Measurements from ENCODE around the gene PEMT.
A peak's percentile ranks its signal among the peaks of the same experiment; 100 is the strongest.

The PEMT gene

DNA sequence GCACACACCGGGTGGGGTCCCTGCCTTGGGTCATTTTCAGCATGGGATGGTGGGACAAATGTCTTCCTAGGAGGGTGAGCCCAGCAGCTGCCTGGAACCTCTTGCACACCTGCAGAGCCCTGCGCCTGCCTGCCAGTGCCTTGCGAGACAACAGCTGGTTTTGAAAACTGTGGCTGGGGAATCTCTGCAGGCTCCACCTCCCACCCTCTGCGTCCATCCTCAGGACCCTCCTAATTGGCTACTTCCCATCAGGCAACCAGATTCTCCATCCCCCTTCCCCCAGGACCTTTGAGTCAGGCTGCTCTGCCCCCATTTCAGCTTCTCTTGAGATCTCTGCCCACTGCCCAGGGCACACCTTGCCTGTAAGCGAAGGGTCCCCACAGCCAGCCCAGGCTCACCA is 26.6 kb downstream of the PEMT start:
- Histone ChIP-seq H3K9ac (no peak overlapping the region), H3K36me3 (no peaks in the 10 kb centered on the region), H3K27ac (peak overlapping the region; percentile 89), H3K27me3 (no peaks in the 10 kb centered on the region), H3K4me1 (peaks cover 100% of the 10 kb centered on the region), H3K4me2 (peak overlapping the region; percentile 89), H4K20me1 (0 out of 2 replicates have a peak, but pooled peaks cover 2% of the 10 kb centered on the region), H3K9me3 (no peaks in the 10 kb centered on the region), H3K4me3 (no peak overlapping the region)
- TF ChIP-seq Cebpa-rat (IDR thresholded peaks at IDR 0.05): no peak

DNA sequence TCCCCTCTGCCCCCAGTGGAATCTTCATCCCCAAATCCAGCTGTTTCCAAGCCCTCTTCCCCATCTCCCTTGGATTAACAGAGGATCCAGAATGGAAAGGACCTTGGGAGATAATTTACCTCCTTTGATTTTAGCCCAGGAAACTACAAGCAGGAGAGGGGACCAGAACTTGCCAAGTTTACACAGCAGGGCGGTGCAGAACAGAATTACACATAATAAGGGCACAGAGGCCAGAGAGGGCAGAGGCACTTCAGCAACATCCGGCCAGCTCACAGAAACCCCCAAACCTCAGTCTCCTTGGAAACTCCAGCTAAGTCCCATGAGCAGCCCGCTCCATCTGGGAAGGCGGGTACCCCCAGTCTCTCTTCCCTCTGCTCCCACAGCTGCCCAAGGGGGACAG is 27.2 kb downstream of the PEMT start:
- no peaks in the 10 kb centered on the region for H4K20me1 ChIP-seq
- no peaks in the 10 kb centered on the region for H3K27me3 ChIP-seq
- peak overlapping the region; percentile 89 for H3K4me2 ChIP-seq
- H3K4me1 ChIP-seq: peaks cover 100% of the 10 kb centered on the region
- H3K9ac ChIP-seq: no peak overlapping the region
- no peaks in the 10 kb centered on the region for H3K9me3 ChIP-seq
- no peak overlapping the region for H3K4me3 ChIP-seq
- H3K36me3 ChIP-seq: no peaks in the 10 kb centered on the region
- H3K27ac ChIP-seq: peak overlapping the region; percentile 89; the same call in 1 of the 2 replicates
- TF ChIP-seq Cebpa-rat (IDR thresholded peaks at IDR 0.05): no peak

DNA sequence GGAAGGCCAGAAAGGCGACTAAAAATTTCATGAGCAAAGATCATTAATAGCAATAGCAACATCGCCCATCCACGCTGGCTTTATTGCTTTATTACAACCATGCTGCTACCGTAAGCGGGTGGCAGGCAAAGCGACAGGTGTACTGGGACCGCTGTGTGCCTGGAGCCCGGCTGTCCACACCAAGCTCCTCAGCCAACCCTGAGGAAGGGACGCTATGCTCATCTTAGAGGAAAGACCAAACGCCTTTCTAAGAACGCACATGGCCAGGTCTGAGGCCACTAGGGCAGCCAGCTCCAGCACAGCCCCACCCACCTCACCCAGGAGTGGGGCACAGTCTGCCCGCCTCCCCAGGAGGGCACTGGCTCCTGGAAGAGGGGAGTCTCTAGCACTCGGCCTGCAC is 28.0 kb downstream of the PEMT start:
- Histone ChIP-seq H4K20me1 (no peaks in the 10 kb centered on the region), H3K9ac (no peak overlapping the region), H3K4me3 (no peak overlapping the region), H3K4me1 (peaks cover 100% of the 10 kb centered on the region), H3K27ac (peak overlapping the region; percentile 89), H3K9me3 (no peaks in the 10 kb centered on the region), H3K27me3 (no peaks in the 10 kb centered on the region), H3K36me3 (no peaks in the 10 kb centered on the region), H3K4me2 (peak overlapping the region; percentile 89)
- TF ChIP-seq Cebpa-rat (IDR thresholded peaks at IDR 0.05): no peak

DNA sequence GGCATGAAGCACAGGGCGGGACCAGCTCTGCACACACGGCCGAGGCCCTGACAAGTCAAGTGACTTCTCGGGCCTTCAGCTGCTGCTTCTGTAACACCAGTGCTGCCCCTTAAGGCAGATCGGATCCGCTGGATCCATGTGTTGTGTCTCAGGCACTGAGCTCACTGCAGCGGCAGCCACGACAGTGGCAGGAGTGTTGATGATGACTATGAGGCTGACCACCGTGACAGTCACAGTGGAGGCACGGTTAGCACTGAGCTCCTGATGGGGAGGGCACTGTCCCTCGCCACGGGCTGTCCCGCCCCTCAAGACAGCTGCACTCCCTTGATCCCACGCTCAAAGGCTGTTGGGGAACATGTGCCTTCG is 29.4 kb downstream of the PEMT start:
- Histone ChIP-seq H4K20me1 (no peaks in the 10 kb centered on the region), H3K4me2 (peak overlapping the region; percentile 89), H3K9me3 (no peaks in the 10 kb centered on the region), H3K4me1 (peaks cover 100% of the 10 kb centered on the region), H3K27ac (peak overlapping the region; percentile 89), H3K27me3 (no peaks in the 10 kb centered on the region), H3K36me3 (no peaks in the 10 kb centered on the region), H3K9ac (peak overlapping the region; percentile 73), H3K4me3 (peak overlapping the region; percentile 43)
- no peak for TF ChIP-seq Cebpa-rat (IDR thresholded peaks at IDR 0.05)

DNA sequence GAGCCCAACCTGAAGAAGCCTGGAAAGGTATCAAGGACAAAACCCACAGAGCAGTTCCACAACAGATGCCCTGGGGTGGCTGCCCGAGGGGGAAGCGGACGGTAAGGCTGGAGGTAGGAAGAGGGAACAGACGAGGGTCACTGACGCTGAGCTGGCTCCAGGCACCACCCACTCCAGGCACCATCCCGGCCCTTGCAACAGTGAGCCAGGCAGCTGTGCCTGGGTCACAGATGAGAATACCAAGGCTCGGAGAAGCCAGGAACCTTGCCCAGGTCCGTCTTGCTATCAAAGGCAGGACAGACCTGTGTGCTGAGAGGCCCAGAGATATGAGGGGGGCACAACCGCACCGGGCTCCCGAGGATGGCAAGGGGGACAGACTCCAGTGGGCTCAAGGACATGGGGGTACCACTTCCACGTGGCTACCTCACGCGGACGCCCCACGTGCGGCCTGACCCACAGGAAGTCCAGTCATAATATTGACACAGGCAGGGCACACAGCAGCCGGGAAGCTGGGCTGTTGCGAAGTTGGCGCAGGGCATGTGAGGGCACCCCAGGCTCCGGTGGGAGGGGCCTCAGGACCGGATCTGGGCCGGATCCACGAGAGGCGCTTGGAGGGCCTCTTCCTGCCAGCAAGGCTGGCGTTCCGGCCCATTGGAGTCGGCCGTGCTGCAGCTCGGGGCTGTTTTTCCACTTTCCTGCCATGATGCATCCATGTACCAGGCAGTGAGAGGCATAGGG is 29.9 kb downstream of the PEMT start:
- H3K4me3 ChIP-seq: peak overlapping the region; percentile 43
- peak overlapping the region; percentile 89 for H3K4me2 ChIP-seq
- TF ChIP-seq Cebpa-rat (IDR thresholded peaks at IDR 0.05): no peak
- no peaks in the 10 kb centered on the region for H3K9me3 ChIP-seq
- no peaks in the 10 kb centered on the region for H3K36me3 ChIP-seq
- peaks cover 100% of the 10 kb centered on the region for H3K4me1 ChIP-seq
- H3K27ac ChIP-seq: peak overlapping the region; percentile 89
- no peaks in the 10 kb centered on the region for H3K27me3 ChIP-seq
- no peaks in the 10 kb centered on the region for H4K20me1 ChIP-seq
- peak overlapping the region; percentile 73 for H3K9ac ChIP-seq

DNA sequence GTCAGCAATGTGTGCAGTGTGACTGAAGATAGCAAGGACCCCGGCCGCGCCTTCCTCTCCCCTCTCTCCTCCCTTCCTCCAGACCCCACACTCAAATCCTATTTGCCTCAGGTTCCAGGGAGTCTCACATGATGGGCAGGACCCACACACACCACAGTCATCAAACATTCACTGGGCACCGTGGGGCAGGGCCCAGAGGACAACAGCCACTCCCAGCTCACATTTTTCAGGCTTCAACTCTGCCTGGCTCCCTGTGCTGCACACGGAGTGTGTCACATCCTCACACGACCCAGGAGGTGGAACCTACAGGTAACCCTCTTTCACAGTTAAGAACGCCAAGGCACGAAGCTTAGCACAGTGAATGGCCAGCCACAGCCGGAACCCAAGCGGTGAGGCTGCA is 30.5 kb downstream of the PEMT start:
- Histone ChIP-seq H3K9me3 (no peaks in the 10 kb centered on the region), H3K27me3 (no peaks in the 10 kb centered on the region), H3K36me3 (no peaks in the 10 kb centered on the region), H3K9ac (peak overlapping the region; percentile 73), H4K20me1 (no peaks in the 10 kb centered on the region), H3K4me2 (peak overlapping the region; percentile 89), H3K4me3 (no peak overlapping the region), H3K27ac (peak overlapping the region; percentile 89), H3K4me1 (peaks cover 100% of the 10 kb centered on the region)
- no peak for TF ChIP-seq Cebpa-rat (IDR thresholded peaks at IDR 0.05)

DNA sequence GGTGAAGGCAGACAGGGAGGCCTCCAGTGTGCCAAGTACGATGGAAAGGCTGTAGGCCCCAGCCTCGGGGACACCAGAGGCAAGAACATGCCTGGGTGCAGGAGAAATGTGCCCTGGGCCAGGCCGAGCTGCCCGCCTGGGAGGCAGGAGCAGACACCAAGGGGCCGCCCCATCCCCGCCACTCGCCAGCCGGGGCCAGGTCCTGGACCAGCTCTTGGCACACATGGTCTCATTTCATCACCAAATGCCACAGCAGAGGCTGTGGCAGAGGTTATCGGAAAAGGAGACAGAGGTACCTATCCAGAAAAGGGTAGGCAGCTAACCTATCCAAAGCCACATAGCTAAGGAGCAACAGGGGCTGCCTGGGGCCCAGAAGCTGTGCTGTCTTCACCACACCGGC is 31.3 kb downstream of the PEMT start:
- peak overlapping the region; percentile 89 for H3K27ac ChIP-seq
- peaks cover 100% of the 10 kb centered on the region for H3K4me1 ChIP-seq

DNA sequence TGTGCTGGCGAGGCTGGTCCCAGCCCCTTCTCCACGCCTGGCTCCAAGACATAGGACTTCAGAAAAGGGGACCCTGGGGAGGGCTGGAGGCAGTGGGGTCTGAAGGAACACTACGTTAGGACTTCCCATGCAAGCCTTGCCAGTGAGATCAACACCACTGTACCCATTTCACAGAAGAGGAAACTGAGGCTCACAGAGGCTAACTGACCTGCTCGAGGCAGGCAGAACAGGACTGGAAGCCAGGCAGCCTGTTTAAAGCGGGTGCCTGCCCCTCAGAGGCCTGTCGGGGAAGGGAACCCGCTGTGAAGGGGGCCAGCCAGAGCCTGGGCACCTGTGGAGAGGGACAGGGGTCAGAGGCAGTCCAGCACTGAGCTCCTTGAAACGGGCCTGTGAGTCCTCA is 32.3 kb downstream of the PEMT start:
- H3K27ac ChIP-seq: peak overlapping the region; percentile 89

More for the DNA sequence above, 31.3 kb downstream of the PEMT start:
- Histone ChIP-seq H3K4me3 (no peak overlapping the region), H3K9ac (peak overlapping the region; percentile 38; the same call in 1 of the 2 replicates), H3K36me3 (no peaks in the 10 kb centered on the region), H3K9me3 (no peaks in the 10 kb centered on the region), H4K20me1 (no peaks in the 10 kb centered on the region), H3K27me3 (no peaks in the 10 kb centered on the region), H3K4me2 (peak overlapping the region; percentile 89)
- TF ChIP-seq Cebpa-rat (IDR thresholded peaks at IDR 0.05): no peak

DNA sequence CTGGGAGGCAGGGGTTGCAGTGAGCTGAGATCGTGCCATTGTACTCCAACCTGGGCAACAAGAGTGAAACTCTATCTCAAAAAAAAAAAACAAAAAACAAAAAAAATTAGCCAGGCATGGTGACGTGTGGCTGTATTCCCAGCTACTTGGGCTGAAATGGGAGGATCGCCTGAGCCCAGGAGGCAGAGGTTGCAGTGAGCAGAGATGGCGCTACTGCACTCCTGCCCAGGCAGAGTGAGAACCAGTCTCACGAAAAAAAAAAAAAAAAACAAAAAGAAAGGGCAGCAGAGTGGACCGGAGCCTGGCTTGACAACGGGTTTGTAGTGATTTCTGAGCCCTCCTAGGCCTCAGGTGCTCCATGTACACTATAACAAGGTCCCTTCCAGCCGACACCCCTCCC is 33.1 kb downstream of the PEMT start:
- H3K27ac ChIP-seq: peak overlapping the region; percentile 89

More for the DNA sequence above, 32.3 kb downstream of the PEMT start:
- H3K27me3 ChIP-seq: no peaks in the 10 kb centered on the region
- H3K9ac ChIP-seq: peak overlapping the region; percentile 38; the same call in 1 of the 2 replicates
- H3K4me1 ChIP-seq: peaks cover 100% of the 10 kb centered on the region
- no peaks in the 10 kb centered on the region for H4K20me1 ChIP-seq
- no peaks in the 10 kb centered on the region for H3K36me3 ChIP-seq
- no peaks in the 10 kb centered on the region for H3K9me3 ChIP-seq
- no peak overlapping the region for H3K4me3 ChIP-seq
- peak overlapping the region; percentile 89 for H3K4me2 ChIP-seq
- TF ChIP-seq Cebpa-rat (IDR thresholded peaks at IDR 0.05): no peak

DNA sequence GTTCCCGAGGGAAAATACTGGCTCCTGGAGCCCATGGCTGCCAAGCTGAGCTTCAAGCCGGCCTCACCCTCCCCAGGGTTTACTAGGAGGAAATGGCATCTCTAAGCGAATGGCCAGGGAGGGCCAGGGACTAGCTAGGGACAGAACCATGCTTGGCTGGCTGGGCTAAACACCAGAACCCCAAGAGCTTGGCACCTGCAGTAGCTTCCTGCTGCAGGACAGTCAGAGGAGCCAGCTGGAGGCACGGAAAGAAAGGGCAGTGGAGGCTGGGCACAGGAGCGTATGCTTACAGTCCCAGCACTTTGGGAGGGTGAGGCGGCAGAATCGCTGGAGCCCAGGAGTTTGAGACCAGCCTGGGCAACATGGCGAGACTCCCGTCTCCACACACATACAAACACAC is 33.7 kb downstream of the PEMT start:
- H3K4me2 ChIP-seq: peak overlapping the region; percentile 89
- H3K36me3 ChIP-seq: no peaks in the 10 kb centered on the region
- no peaks in the 10 kb centered on the region for H3K9me3 ChIP-seq
- H3K27ac ChIP-seq: peak overlapping the region; percentile 89
- peak overlapping the region; percentile 42; the same call in 1 of the 2 replicates for H3K9ac ChIP-seq
- no peaks in the 10 kb centered on the region for H4K20me1 ChIP-seq
- no peaks in the 10 kb centered on the region for H3K27me3 ChIP-seq
- peak overlapping the region; percentile 11; the same call in 1 of the 2 replicates for H3K4me3 ChIP-seq
- TF ChIP-seq Cebpa-rat (IDR thresholded peaks at IDR 0.05): no peak
- peaks cover 100% of the 10 kb centered on the region for H3K4me1 ChIP-seq

More for the DNA sequence above, 33.1 kb downstream of the PEMT start:
- TF ChIP-seq Cebpa-rat (IDR thresholded peaks at IDR 0.05): no peak
- H3K27me3 ChIP-seq: no peaks in the 10 kb centered on the region
- H3K4me1 ChIP-seq: peaks cover 100% of the 10 kb centered on the region
- no peaks in the 10 kb centered on the region for H4K20me1 ChIP-seq
- peak overlapping the region; percentile 42; the same call in 1 of the 2 replicates for H3K9ac ChIP-seq
- peak overlapping the region; percentile 89 for H3K4me2 ChIP-seq
- H3K36me3 ChIP-seq: no peaks in the 10 kb centered on the region
- H3K9me3 ChIP-seq: no peaks in the 10 kb centered on the region
- H3K4me3 ChIP-seq: no peak overlapping the region

All from BLaER1 (cell line).